Thyroid gland (tissue), 4 donors: ENCODE measurements around the gene HDAC7. TPM values are rescaled to one million over a fixed set of nuclear protein-coding genes. Genes with fewer than 3 reads are reported as not detected.

Experiments
- DNase-seq, 2 donors: peaks; one replicate each; pipeline ENCODE4 v3.0.0-alpha.2; 2019
- H3K27ac ChIP-seq, 3 donors: fragments of 200-600 bp; sonication (generic); 1 replicate in 2 of 3; 2 replicates in 1 of 3; pipeline ENCODE4 v1.5.1; 2016 to 2019; ENCODE audit warnings: mild to moderate bottlenecking in 1 of 3, moderate library complexity in 1 of 3
- H3K27me3 ChIP-seq: fragments of 200-600 bp; sonication (generic); one replicate; pipeline ENCODE4 v1.5.1; 2019
- H3K36me3 ChIP-seq, 2 donors: fragments of 200-600 bp; sonication (generic); one replicate each; pipeline ENCODE4 v1.5.1; 2016 to 2019
- H3K4me1 ChIP-seq, 2 donors: fragments of 200-600 bp; sonication (generic); one replicate each; pipeline ENCODE4 v1.5.1; 2017 to 2019
- H3K4me3 ChIP-seq, 3 donors: fragments of 200-600 bp; sonication (generic); replicated peaks in 1 of 3; 1 replicate in 2 of 3; 2 replicates in 1 of 3; pipeline ENCODE4 v1.5.1; 2016; ENCODE audit warnings: mild to moderate bottlenecking in 1 of 3
- H3K9me3 ChIP-seq: fragments of 200-600 bp; sonication (generic); one replicate; pipeline ENCODE4 v1.5.1; 2017
- CTCF ChIP-seq, 6 experiments: fragments of 200-600 bp in 3 of 6; fragments of 450-650 bp in 3 of 6; sonication (generic) in 3 of 6; IDR thresholded peaks; one replicate each; pipeline ENCODE4 v1.5.1; 2016 to 2019; ENCODE audit warnings: antibody characterized with exemption in 6 of 6, mild to moderate bottlenecking in 2 of 6, inconsistent platforms in 1 of 6, moderate library complexity in 1 of 6
- POLR2A ChIP-seq, 2 donors: fragments of 450-650 bp; IDR thresholded peaks; one replicate each; pipeline ENCODE4 v1.6.1; 2017; ENCODE audit warnings: antibody characterized with exemption in 2 of 2, mild to moderate bottlenecking in 2 of 2, moderate library complexity in 1 of 2
- WGBS, 2 donors: methylation state at CpG; one replicate each; pipeline ENCODE4 v1.1.5; 2017; 5-methylcytosine and 5-hydroxymethylcytosine counted together
- intact Hi-C: fragments of 100-400 bp; cut with DNase I; formaldehyde crosslinking; loops from one replicate; pipeline ENCODE4 v1.15.1; 2023
- total RNA-seq, 4 donors: library from RNA; depleted of rRNA; stranded (reverse); fragments of >200 nt; gene quantifications; one replicate each; pipeline ENCODE4 v1.2.3, GENCODE V29; 2016

HDAC7 gene
- total RNA-seq, 4 donors from 2014 or later: 44.5 to 61.9 (median 52.6) TPM

GRCh38 chr12:47829584-47829983 lies 9.9 kb upstream of the HDAC7 start:
- DNase-seq: no peak
- H3K4me1 ChIP-seq: peaks cover 41 to 54% of the 10 kb centered on the region in 2 donors
- peak overlapping the region; percentile 66 to 94 (median 94) for H3K27ac ChIP-seq
- H3K4me3 ChIP-seq: no peak overlapping the region
- intact Hi-C loops: no loop called here
- WGBS, 2 donors: 52 to 74% methylated on average over 4 of the region's 4 CpGs
- TF ChIP-seq POLR2A (IDR thresholded peaks at IDR 0.05) (no peak), CTCF (IDR thresholded peaks at IDR 0.05) (no peak)
- no peaks in the 10 kb centered on the region for H3K27me3 ChIP-seq
- H3K9me3 ChIP-seq: no peaks in the 10 kb centered on the region
- no peaks in the 10 kb centered on the region for H3K36me3 ChIP-seq

- H3K4me1 ChIP-seq: peaks cover 46 to 60% of the 10 kb centered on the region in 2 donors
- H3K9me3 ChIP-seq: no peaks in the 10 kb centered on the region
- DNase-seq: peak; percentile 92 to 93
- H3K36me3 ChIP-seq: no peaks in the 10 kb centered on the region
- intact Hi-C loops: no loop called here
- no peaks in the 10 kb centered on the region for H3K27me3 ChIP-seq
- no peak for TF ChIP-seq CTCF (IDR thresholded peaks at IDR 0.05)
- peak in 1 of 2 donors; percentile 71 for TF ChIP-seq POLR2A (IDR thresholded peaks at IDR 0.05)
- H3K27ac ChIP-seq: peak overlapping the region; percentile 66 to 94 (median 94)
- no peak overlapping the region for H3K4me3 ChIP-seq
- 15 to 20% methylated on average over 7 of the region's 7 CpGs for WGBS, 2 donors
Observed at GRCh38 chr12:47828976-47829482, 9.3 kb upstream of the HDAC7 start.

GRCh38 chr12:47828008-47828975 lies 8.6 kb upstream of the HDAC7 start:
- Histone ChIP-seq H3K4me1 (peaks cover 50 to 67% of the 10 kb centered on the region in 2 donors), H3K27ac (peak overlapping the region; percentile 66 to 94 (median 94)), H3K9me3 (no peaks in the 10 kb centered on the region), H3K4me3 (no peak overlapping the region), H3K36me3 (no peaks in the 10 kb centered on the region), H3K27me3 (no peaks in the 10 kb centered on the region)
- TF ChIP-seq CTCF (IDR thresholded peaks at IDR 0.05) (no peak), POLR2A (IDR thresholded peaks at IDR 0.05) (no peak)
- 62 to 66% methylated on average over 12 of the region's 14 CpGs for WGBS, 2 donors
- DNase-seq: no peak
- intact Hi-C loops: no loop called here

- intact Hi-C loops: no loop called here
- H3K27ac ChIP-seq: peak overlapping the region; percentile 64 to 98 (median 94)
Observed at GRCh38 chr12:47825173-47825639, 5.5 kb upstream of the HDAC7 start.

More at GRCh38 chr12:47825173-47825639, 5.5 kb upstream of the HDAC7 start:
- peaks cover 76 to 94% of the 10 kb centered on the region in 2 donors for H3K4me1 ChIP-seq
- 49 to 62% methylated on average over 6 of the region's 6 CpGs for WGBS, 2 donors
- H3K9me3 ChIP-seq: no peaks in the 10 kb centered on the region
- DNase-seq: peak; percentile 55 to 62
- no peaks in the 10 kb centered on the region for H3K27me3 ChIP-seq
- TF ChIP-seq CTCF (IDR thresholded peaks at IDR 0.05): no peak
- no peak for TF ChIP-seq POLR2A (IDR thresholded peaks at IDR 0.05)
- no peaks in the 10 kb centered on the region for H3K36me3 ChIP-seq
- no peak overlapping the region for H3K4me3 ChIP-seq
